GM19238 (cell line): ENCODE data around the gene PITPNM3.

Experiments
- DNase-seq: peaks from one replicate; pipeline ENCODE4 v3.0.0; 2011; ENCODE audit warnings: low spot score; ENCODE audit not compliant: insufficient read length

The PITPNM3 gene

GRCh38 chr17:6413065-6413464 is 143.3 kb downstream of the PITPNM3 start:
- no peak for DNase-seq

- no peak for DNase-seq
Observed at GRCh38 chr17:6408735-6409134, 147.6 kb downstream of the PITPNM3 start.

- DNase-seq, result no peak
Observed at GRCh38 chr17:6408276-6408675, 148.1 kb downstream of the PITPNM3 start.

GRCh38 chr17:6402258-6402657 is 154.1 kb downstream of the PITPNM3 start:
- no peak for DNase-seq
